ENCODE results near the gene PRR19. TPM values are rescaled to one million over a fixed set of nuclear protein-coding genes. Genes with fewer than 3 reads are reported as not detected.

PRR19 gene
- total RNA-seq, 4 donors from 2014 or later: 0.73 to 1.7 (median 1.1) TPM

DNA sequence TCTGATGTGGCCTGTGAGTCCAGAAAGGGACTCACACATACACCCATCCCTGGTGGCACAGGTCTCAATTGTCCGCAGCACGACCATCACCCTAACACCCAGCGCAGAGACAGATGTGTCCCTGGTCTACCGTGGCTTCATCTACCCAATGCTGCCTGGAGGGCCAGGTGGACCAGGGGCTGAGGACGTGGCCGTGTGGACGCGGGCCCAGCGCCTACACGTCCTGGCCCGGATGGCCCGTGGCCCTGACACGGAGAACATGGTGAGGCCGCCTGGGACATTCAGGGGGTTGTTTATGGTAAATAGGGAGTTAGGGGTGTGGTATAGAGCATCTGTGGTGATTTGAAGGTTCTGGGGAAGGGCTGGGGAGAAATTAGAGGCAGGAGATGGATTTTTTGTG is 46.3 kb downstream of the PRR19 start:
- Histone ChIP-seq H3K4me1 (no peaks in the 10 kb centered on the region), H3K36me3 (peaks cover 56% of the 10 kb centered on the region), H3K4me3 (no peak overlapping the region), H3K27me3 (no peaks in the 10 kb centered on the region), H3K9me3 (no peaks in the 10 kb centered on the region), H3K27ac (no peak overlapping the region)
- DNase-seq (ENCODE audit: low spot score in 2 of 2): no peak
- WGBS: 99% methylated on average over 13 of the region's 14 CpGs
- TF ChIP-seq, protein P1, sequence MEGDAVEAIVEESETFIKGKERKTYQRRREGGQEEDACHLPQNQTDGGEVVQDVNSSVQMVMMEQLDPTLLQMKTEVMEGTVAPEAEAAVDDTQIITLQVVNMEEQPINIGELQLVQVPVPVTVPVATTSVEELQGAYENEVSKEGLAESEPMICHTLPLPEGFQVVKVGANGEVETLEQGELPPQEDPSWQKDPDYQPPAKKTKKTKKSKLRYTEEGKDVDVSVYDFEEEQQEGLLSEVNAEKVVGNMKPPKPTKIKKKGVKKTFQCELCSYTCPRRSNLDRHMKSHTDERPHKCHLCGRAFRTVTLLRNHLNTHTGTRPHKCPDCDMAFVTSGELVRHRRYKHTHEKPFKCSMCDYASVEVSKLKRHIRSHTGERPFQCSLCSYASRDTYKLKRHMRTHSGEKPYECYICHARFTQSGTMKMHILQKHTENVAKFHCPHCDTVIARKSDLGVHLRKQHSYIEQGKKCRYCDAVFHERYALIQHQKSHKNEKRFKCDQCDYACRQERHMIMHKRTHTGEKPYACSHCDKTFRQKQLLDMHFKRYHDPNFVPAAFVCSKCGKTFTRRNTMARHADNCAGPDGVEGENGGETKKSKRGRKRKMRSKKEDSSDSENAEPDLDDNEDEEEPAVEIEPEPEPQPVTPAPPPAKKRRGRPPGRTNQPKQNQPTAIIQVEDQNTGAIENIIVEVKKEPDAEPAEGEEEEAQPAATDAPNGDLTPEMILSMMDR (IDR thresholded peaks at IDR 0.05): no peak
- TF ChIP-seq POLR2A (IDR thresholded peaks at IDR 0.05): no peak
- TF ChIP-seq EP300 (IDR thresholded peaks at IDR 0.05): no peak
- TF ChIP-seq POLR2AphosphoS5 (IDR thresholded peaks at IDR 0.05): no peak

DNA sequence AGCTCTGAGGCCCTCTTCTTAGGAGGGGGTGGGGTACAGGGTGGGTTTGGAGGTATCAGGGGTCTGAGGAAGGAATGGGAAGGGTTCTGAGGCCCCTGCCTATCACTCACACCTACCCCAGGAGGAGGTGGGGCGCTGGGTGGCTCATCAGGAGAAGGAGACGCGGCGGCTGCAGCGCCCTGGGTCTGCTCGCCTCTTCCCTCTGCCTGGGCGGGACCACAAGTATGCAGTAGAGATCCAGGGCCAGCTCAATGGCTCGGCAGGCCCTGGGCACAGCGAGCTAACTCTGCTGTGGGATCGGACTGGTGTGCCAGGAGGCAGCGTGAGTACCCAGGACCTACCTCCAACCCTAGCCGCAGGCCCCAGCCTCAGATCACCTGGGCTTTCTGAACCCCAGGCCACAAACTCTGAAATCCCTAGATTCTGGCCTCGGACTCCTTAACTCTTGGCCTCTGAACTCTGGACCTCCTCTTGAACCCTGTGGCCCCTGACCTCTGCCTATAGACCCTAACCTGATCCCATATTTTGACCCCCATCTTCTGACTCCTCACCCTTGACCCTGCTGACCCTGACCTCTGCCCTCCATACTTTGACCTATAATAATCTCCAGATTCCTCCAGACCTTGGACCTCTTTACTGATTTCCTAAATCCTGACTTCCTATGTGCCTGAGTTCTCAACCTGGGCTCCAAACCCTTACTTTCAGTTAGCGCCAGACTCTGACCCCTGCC is 47.6 kb downstream of the PRR19 start:
- no peaks in the 10 kb centered on the region for H3K4me1 ChIP-seq
- no peak overlapping the region for H3K4me3 ChIP-seq
- no peak for DNase-seq (ENCODE audit: low spot score in 2 of 2)
- WGBS: 91% methylated on average over 8 of the region's 14 CpGs
- H3K27ac ChIP-seq: no peak overlapping the region
- H3K27me3 ChIP-seq: no peaks in the 10 kb centered on the region
- H3K9me3 ChIP-seq: no peaks in the 10 kb centered on the region
- TF ChIP-seq, protein P1 (IDR thresholded peaks at IDR 0.05): no peak
- no peak for TF ChIP-seq POLR2AphosphoS5 (IDR thresholded peaks at IDR 0.05)
- TF ChIP-seq POLR2A (IDR thresholded peaks at IDR 0.05): no peak
- no peak for TF ChIP-seq EP300 (IDR thresholded peaks at IDR 0.05)
- peaks cover 58% of the 10 kb centered on the region for H3K36me3 ChIP-seq

DNA sequence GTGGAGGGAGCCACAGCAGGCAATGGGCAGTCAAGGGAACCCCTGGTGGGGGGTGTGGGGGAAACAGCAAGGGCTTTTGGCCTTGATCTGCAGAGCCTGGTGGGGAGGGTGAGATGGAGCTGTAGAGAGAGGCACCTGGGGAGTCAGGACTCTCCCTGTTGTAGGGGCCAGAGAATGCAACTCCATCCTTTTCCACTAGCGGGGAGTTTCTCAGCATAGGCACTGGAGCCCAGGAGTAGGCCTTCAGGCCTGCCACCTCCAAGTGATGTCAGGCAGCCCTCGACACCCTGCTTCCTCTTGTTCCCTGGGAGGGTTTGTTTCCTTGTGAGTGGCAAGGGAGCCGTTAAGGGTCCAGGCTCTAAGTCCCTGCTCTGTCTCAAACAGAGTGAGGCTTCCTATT is 48.5 kb downstream of the PRR19 start:
- Histone ChIP-seq H3K27ac (no peak overlapping the region), H3K4me3 (no peak overlapping the region), H3K9me3 (no peaks in the 10 kb centered on the region), H3K36me3 (peaks cover 54% of the 10 kb centered on the region), H3K27me3 (no peaks in the 10 kb centered on the region), H3K4me1 (no peaks in the 10 kb centered on the region)
- WGBS: 93% methylated on average over 3 of the region's 3 CpGs
- TF ChIP-seq, protein P1 (IDR thresholded peaks at IDR 0.05): no peak
- TF ChIP-seq POLR2AphosphoS5 (IDR thresholded peaks at IDR 0.05): no peak
- DNase-seq (ENCODE audit: low spot score in 2 of 2): no peak

DNA sequence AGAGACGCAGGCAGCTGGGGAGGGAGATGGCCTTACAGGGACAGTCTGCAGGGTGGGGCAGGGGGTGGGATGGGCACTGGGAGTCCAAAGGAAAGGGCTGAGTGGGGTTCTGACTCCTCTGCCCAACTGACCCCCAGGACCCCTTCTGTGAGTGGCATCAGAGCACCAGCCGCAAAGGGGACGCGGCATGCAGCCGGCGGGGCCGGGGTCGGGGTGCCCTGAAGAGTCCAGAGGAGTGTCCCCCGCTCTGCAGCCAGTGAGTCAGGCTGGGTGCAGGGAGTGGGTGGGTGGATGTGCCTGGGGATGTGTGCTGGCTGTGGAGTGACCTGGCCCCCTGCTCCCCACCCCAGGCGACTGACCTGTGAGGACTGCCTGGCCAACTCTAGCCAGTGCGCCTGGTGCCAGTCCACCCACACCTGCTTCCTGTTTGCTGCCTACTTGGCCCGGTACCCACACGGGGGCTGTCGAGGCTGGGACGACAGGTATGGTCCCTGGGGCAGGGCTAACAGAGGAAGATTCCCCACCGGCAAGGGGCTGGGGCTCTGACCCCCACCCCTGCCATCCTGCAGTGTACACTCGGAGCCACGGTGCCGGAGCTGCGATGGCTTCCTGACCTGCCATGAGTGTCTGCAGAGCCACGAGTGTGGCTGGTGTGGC is 49.3 kb downstream of the PRR19 start:
- Histone ChIP-seq H3K4me1 (no peaks in the 10 kb centered on the region), H3K36me3 (peaks cover 56% of the 10 kb centered on the region), H3K27me3 (no peaks in the 10 kb centered on the region), H3K9me3 (no peaks in the 10 kb centered on the region), H3K27ac (no peak overlapping the region), H3K4me3 (no peak overlapping the region)
- WGBS: 83% methylated on average over 8 of the region's 21 CpGs
- TF ChIP-seq, protein P1 (IDR thresholded peaks at IDR 0.05): no peak
- TF ChIP-seq EP300 (IDR thresholded peaks at IDR 0.05) (no peak), POLR2AphosphoS5 (IDR thresholded peaks at IDR 0.05) (no peak), POLR2A (IDR thresholded peaks at IDR 0.05) (no peak)
- no peak for DNase-seq (ENCODE audit: low spot score in 2 of 2)

Measured in suprapubic skin (tissue), 4 donors.